ENCODE data around the gene INSYN2B.

The INSYN2B gene

GRCh38 chr5:169874621-169875020, 105.7 kb downstream of the INSYN2B start:
- no peaks in the 10 kb centered on the region for H4K20me1 ChIP-seq (ENCODE audit: low read depth, low read length)
- no peak overlapping the region for H3K9ac ChIP-seq (ENCODE audit: low read length)
- TF ChIP-seq CTCF (IDR thresholded peaks at IDR 0.05; ENCODE audit: insufficient read depth, low read length, poor library complexity, severe bottlenecking) (no peak), EZH2phosphoT487 (conservative IDR thresholded peaks at IDR 0.05; ENCODE audit: low read length) (no peak)
- H3K79me2 ChIP-seq (ENCODE audit: insufficient read depth, low read length) = no peaks in the 10 kb centered on the region
- H3K9me2 ChIP-seq (replicated peaks; ENCODE audit: insufficient read depth, low read length) = no peaks in the 10 kb centered on the region
- H3K36me3 ChIP-seq (ENCODE audit: low read length) = no peaks in the 10 kb centered on the region
- no peaks in the 10 kb centered on the region for H3F3A ChIP-seq (ENCODE audit: insufficient read depth)
- no peaks in the 10 kb centered on the region for H3K9me3 ChIP-seq (ENCODE audit: insufficient read depth, low read length)
- H3K4me2 ChIP-seq (ENCODE audit: low read depth, low read length, poor library complexity, severe bottlenecking) = no peak overlapping the region
- H3K27me3 ChIP-seq (ENCODE audit: low read length) = no peaks in the 10 kb centered on the region
- no peak overlapping the region for H2AFZ ChIP-seq (ENCODE audit: low read depth, low read length, severe bottlenecking)
- H3K4me3 ChIP-seq (ENCODE audit: insufficient read depth, low read length, poor library complexity, severe bottlenecking) = no peak overlapping the region
- H3K27ac ChIP-seq (ENCODE audit: low read depth, low read length) = no peak overlapping the region

- no peaks in the 10 kb centered on the region for H4K20me1 ChIP-seq (ENCODE audit: low read depth, low read length)
- H3K4me3 ChIP-seq (ENCODE audit: insufficient read depth, low read length, poor library complexity, severe bottlenecking) = no peak overlapping the region
- no peaks in the 10 kb centered on the region for H3K9me2 ChIP-seq (replicated peaks; ENCODE audit: insufficient read depth, low read length)
- H3F3A ChIP-seq (ENCODE audit: insufficient read depth) = no peaks in the 10 kb centered on the region
- TF ChIP-seq EZH2phosphoT487 (conservative IDR thresholded peaks at IDR 0.05; ENCODE audit: low read length) (no peak), CTCF (IDR thresholded peaks at IDR 0.05; ENCODE audit: insufficient read depth, low read length, poor library complexity, severe bottlenecking) (no peak)
- no peak overlapping the region for H2AFZ ChIP-seq (ENCODE audit: low read depth, low read length, severe bottlenecking)
- no peaks in the 10 kb centered on the region for H3K9me3 ChIP-seq (ENCODE audit: insufficient read depth, low read length)
- H3K27ac ChIP-seq (ENCODE audit: low read depth, low read length) = no peak overlapping the region
- no peak overlapping the region for H3K4me2 ChIP-seq (ENCODE audit: low read depth, low read length, poor library complexity, severe bottlenecking)
- H3K27me3 ChIP-seq (ENCODE audit: low read length) = no peaks in the 10 kb centered on the region
- no peaks in the 10 kb centered on the region for H3K79me2 ChIP-seq (ENCODE audit: insufficient read depth, low read length)
- H3K36me3 ChIP-seq (ENCODE audit: low read length) = no peaks in the 10 kb centered on the region
- no peak overlapping the region for H3K9ac ChIP-seq (ENCODE audit: low read length)
Observed at GRCh38 chr5:169873642-169874041, 106.7 kb downstream of the INSYN2B start.

GRCh38 chr5:169871826-169872490, 108.3 kb downstream of the INSYN2B start:
- Histone ChIP-seq H3K4me3 (ENCODE audit: insufficient read depth, low read length, poor library complexity, severe bottlenecking) (no peak overlapping the region), H3K9me2 (replicated peaks; ENCODE audit: insufficient read depth, low read length) (no peaks in the 10 kb centered on the region), H4K20me1 (ENCODE audit: low read depth, low read length) (no peaks in the 10 kb centered on the region), H2AFZ (ENCODE audit: low read depth, low read length, severe bottlenecking) (no peak overlapping the region), H3K9me3 (ENCODE audit: insufficient read depth, low read length) (no peaks in the 10 kb centered on the region), H3K27ac (ENCODE audit: low read depth, low read length) (no peak overlapping the region), H3K79me2 (ENCODE audit: insufficient read depth, low read length) (no peaks in the 10 kb centered on the region), H3K4me2 (ENCODE audit: low read depth, low read length, poor library complexity, severe bottlenecking) (no peak overlapping the region), H3K36me3 (ENCODE audit: low read length) (no peaks in the 10 kb centered on the region), H3F3A (ENCODE audit: insufficient read depth) (no peaks in the 10 kb centered on the region), H3K9ac (ENCODE audit: low read length) (no peak overlapping the region), H3K27me3 (ENCODE audit: low read length) (no peaks in the 10 kb centered on the region)
- TF ChIP-seq CTCF (IDR thresholded peaks at IDR 0.05; ENCODE audit: insufficient read depth, low read length, poor library complexity, severe bottlenecking) (no peak), EZH2phosphoT487 (conservative IDR thresholded peaks at IDR 0.05; ENCODE audit: low read length) (no peak)
